HG03139 (cell line): ENCODE results near the gene MMRN1.
A peak's percentile ranks its signal among the peaks of the same experiment; 100 is the strongest.

Experiments used
- ATAC-seq: cut with Tn5 transposase; IDR thresholded peaks from one replicate; pipeline ENCODE4 v1.9.1; 2021; ENCODE audit not compliant: unreplicated experiment

Gene MMRN1, protein sequence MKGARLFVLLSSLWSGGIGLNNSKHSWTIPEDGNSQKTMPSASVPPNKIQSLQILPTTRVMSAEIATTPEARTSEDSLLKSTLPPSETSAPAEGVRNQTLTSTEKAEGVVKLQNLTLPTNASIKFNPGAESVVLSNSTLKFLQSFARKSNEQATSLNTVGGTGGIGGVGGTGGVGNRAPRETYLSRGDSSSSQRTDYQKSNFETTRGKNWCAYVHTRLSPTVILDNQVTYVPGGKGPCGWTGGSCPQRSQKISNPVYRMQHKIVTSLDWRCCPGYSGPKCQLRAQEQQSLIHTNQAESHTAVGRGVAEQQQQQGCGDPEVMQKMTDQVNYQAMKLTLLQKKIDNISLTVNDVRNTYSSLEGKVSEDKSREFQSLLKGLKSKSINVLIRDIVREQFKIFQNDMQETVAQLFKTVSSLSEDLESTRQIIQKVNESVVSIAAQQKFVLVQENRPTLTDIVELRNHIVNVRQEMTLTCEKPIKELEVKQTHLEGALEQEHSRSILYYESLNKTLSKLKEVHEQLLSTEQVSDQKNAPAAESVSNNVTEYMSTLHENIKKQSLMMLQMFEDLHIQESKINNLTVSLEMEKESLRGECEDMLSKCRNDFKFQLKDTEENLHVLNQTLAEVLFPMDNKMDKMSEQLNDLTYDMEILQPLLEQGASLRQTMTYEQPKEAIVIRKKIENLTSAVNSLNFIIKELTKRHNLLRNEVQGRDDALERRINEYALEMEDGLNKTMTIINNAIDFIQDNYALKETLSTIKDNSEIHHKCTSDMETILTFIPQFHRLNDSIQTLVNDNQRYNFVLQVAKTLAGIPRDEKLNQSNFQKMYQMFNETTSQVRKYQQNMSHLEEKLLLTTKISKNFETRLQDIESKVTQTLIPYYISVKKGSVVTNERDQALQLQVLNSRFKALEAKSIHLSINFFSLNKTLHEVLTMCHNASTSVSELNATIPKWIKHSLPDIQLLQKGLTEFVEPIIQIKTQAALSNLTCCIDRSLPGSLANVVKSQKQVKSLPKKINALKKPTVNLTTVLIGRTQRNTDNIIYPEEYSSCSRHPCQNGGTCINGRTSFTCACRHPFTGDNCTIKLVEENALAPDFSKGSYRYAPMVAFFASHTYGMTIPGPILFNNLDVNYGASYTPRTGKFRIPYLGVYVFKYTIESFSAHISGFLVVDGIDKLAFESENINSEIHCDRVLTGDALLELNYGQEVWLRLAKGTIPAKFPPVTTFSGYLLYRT

GRCh38 chr4:89894649-89895550 lies at the start of gene MMRN1:
Gene MMRN1 (plus strand): TSS chr4:89894854. CDS start chr4:89894972, 118 bp downstream.
- ATAC-seq, result peak; percentile 51

DNA sequence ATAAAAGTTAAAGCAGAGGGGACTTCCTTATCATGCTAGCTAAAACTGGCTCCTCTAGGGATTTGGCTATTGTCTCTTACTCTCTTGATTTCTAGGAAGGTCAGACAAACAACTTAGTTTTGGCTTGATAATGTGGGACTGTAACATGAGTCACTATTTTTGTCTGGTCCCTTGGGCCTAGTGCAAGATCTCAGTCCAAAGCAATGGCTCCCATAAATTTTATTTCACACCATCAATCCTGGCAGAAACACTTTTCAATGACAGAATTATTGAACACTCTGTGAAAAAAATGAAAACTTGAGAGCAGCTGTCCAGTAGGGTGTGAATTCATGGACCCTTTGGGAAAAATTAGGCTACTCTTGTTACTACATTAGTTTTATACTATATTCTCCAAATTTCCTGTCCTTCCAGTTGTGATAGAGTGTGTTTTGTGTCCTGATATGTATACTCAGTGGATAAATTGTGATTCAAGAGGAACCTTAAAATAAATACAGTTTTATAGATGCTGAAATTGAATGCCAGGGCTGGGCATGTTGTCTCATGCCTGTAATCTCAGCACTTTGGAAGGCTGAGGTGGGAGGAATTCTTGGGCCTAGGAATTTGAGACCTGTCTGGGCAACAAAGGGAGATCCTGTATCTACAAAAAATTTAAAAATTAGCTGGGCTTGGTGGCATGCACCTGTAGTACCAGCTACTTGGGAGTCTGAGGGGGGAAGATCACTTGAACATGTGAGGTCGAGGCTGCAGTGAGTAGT lies 46.9 kb upstream of the MMRN1 start:
- no peak for ATAC-seq

DNA sequence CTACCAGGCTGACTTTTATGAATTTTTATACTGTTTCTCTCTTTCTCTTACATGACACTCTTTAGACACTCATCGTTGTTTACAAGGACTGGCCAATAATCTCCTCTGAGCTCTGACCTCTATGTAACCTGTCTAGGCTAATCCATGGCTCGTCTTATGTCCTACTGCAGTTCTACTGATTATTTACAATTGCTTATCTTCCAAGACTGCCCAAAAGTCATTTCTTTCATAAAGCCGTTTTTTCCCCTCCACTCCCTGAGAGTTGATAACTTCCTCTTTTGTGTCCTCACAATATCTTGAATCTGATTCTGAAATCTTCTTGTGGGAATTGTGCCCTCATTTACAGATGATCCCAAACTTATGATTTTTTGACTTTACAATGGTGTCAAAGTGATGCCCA lies 39.4 kb upstream of the MMRN1 start:
- no peak for ATAC-seq

- no peak for ATAC-seq
Measured at GRCh38 chr4:89860971-89861370, 33.7 kb upstream of the MMRN1 start.

- no peak for ATAC-seq
Measured at GRCh38 chr4:89863533-89863932, 31.1 kb upstream of the MMRN1 start.

DNA sequence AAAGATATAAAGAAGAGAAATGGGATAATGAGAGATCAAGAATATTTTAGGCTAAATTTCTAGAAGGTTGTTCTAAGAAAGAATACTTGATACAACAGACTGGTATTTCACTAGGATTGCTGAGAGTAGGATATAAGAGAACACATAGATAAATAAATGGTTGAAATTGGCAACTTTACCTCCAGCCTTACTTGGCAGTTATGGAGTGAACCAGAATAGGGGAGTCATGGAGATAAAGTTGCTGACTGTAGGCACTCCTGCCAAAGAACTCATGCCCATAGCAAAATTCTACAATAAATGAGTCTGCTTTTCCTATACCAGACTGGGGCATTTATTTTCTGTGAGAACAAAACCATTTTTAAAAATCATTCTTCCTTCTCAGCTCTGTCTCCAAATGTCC lies 26.4 kb upstream of the MMRN1 start:
- ATAC-seq, result no peak

- no peak for ATAC-seq
Measured at GRCh38 chr4:89868999-89869589, 25.6 kb upstream of the MMRN1 start.

DNA sequence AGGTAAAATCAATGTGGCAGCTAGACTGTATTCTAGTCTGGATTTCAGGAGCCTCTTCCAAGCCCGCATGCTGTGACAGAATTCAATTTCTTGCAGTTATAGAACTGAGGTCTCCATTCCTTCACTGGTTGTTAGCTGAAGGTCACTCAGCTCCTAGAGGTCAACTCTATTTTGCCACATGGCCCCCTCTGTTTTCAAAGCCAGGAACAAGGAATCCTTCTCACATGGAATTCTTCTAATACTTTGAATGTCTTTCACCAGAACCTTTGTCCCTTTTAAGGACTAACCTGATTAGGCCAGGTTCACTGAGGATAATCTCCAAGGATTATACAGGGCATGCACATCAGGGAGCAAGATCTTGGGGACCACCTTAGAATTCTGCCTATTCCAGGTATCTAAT lies 23.4 kb upstream of the MMRN1 start:
- no peak for ATAC-seq

DNA sequence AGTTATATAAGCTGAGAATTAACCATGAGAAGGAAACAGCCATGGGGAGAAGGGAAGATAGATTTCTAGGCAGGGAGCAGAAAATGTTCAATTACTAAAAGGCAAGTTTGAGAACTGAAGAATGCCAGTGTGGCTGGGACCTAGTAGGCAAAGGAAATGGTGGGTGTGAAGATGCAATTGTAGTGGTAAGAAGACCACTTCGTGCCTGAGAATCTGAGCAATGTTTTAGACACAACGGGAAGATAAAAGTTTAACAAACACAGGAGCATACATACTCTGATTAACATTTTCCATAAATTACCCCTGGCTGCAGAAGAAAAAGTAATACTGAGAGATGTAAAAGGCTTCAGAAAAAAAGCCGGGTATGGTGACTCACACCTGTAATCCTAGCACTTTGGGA lies 18.1 kb upstream of the MMRN1 start:
- ATAC-seq, result no peak

DNA sequence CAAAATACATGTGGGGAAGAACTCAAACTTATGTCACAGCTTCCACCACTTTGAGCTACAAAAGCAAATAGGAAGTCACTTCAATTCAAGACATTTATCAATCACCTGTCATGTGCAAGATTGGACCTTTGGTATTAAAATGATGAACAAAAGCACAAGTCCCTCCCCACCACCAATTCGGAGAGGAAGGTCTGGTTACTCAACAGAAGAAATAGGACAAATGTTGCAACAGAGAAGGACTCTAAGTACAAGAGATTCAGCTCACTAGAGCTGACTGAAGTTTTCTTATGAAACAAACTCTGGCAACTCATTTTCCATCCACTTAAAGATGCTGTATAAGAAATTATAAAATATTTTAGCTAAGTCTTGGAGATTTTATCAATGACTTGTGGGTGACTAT lies 16.0 kb upstream of the MMRN1 start:
- ATAC-seq, result no peak

DNA sequence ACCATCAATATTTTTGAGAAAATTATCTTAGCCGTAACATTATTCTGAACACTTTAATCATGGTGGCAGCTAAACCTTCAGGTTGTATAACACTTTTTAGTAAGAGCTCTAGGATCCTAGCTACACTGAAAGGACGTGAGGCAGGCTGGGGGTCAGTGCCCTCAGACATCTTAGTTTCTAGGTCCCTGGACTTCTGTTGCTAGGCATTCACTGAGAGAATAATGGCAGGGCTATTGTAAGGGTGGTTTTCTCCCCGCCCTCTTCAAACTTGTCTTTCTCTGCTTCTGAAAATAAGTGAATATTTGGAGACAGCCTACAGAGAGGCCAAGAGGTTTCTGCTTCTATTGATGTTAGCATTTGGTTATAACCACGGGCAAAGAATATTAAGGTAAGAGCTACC lies 15.4 kb upstream of the MMRN1 start:
- no peak for ATAC-seq

DNA sequence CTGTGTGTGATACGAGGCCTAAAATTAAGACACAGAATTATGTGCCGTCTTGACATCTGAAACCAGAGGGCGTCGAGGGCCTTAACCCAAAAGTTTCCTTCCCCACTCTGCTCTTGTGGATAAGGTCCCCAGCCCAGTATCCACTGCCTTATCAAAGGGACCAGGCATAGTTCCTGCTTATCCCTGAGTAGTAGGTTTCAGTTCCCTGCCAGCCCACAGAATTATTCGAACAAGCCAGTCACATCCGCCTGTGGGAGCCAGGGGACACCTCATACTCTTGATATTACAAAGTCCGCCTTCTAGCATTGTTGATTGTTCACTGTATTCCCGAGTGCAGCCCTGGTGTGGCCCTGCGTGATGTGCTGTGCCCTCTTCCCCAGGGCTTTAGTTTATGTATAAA lies 5.4 kb upstream of the MMRN1 start:
- no peak for ATAC-seq

DNA sequence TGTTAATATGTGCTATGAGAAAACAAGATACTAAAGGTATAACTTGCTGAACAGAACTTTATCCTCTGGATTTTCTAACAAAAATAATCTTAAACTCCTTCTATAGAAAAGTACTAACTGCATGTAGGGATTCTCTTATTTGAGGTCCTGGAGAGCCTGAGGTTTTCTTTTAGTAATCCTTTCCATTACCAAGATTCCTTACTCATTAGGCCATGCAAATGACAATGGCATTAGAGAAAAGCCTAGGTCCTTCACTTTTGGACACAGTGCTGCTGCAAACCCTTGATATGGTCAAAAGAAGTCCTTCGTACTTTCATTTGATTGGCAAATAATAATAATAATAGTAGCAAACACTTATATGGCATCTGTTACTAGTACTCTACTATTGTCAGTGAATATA lies 3.2 kb downstream of the MMRN1 start:
- no peak for ATAC-seq

- peak; percentile 49 for ATAC-seq
Measured at GRCh38 chr4:89898304-89898716, 3.7 kb downstream of the MMRN1 start.

- no peak for ATAC-seq
Measured at GRCh38 chr4:89899152-89899551, 4.5 kb downstream of the MMRN1 start.

DNA sequence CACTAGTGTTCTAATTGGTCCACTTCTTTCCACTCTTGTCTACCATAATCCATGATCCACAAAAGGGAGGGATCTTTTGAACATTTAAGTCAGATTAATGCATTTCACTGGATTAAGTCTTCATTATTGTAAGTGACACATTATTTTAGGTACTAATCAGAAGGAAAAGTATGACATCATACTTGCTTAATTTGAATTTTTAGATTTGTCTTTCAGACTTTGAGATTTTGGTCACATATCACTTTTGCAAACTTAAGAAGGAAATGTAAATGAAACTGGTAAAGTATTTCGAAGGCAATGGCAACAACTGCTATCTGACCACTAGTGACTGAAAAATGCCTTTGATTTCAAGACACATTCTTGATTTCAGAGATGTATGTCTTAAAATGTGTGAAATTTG lies 5.2 kb downstream of the MMRN1 start:
- ATAC-seq, result no peak

DNA sequence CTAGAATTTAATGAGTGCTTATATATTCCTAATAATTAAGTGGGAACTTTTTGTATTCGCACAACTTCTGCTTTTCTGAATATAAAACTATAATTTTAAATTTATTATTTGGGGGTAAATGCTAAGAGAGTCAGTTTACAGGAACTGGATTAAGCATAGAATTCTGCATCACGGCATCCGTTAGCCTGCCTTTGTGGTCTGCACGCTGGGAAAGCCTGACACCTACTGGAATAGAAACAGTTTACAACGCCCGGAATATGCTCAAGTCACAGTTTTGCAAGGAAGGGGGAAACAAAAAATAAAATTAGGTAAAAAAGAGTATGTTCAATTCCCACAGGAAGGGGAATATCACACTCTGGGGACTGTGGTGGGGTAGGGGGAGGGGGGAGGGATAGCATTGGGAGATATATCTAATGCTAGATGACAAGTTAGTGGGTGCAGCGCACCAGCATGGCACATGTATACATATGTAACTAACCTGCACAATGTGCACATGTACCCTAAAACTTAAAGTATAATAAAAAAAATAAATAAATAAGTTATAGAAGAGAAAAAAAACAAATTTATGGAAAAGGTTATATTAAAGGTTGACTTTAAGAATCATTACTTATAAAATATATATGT lies 7.3 kb downstream of the MMRN1 start:
- ATAC-seq, result peak; percentile 58

DNA sequence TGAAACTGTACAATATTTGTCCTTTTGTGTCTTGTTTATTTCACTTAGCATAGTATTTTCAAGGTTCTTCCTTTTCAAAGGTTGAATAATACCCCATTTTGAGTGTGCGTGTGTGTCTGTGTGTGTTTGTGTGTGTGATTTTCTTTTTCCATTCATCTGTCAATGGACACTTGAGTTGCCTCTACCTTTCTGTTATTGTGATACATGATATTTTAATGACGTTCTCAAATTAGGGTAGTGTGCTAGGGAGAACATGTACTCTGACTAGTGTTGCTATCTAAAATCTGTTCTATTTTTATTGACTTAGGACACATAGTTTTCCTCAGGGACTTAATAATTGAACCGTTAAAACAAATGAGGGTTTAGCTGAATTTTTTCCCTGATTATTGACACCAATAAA lies 9.9 kb downstream of the MMRN1 start:
- no peak for ATAC-seq

DNA sequence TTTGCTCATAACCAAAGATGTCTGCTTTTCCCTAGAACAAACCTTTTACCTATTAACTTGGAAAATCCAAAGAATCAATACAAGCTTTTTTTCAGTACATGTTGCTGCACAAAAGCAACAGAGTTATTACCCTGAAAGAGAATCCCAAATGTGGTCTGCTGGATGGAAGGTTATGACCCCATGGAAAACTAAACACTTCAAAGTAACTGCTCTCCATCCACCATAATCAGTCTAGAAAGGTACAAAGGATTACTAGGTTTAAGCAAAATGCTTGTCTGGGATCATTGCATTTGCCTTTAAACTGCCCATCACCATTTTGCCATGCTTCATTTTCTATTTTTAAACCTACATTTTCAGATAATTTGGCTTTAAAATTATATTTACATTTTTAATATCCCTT lies 11.7 kb downstream of the MMRN1 start:
- ATAC-seq, result no peak
